Panc1 (cell line): ENCODE results near the gene ASB1.

Source experiments
- TF ChIP-seq, protein P1 (sequence below): fragments of 450-650 bp; IDR thresholded peaks from 2 replicates; pipeline ENCODE4 v1.5.1; 2017; ENCODE audit warnings: mild to moderate bottlenecking
- TF ChIP-seq, protein P2 (sequence below), 2 experiments: IDR thresholded peaks; 2 replicates each; pipeline ENCODE4 v1.6.1; 2011 to 2012; ENCODE audit warnings: low read depth in 2 of 2, control low read depth in 1 of 2, low read length in 1 of 2, mild to moderate bottlenecking in 1 of 2, moderate library complexity in 1 of 2; ENCODE audit not compliant: insufficient read depth in 1 of 2

DNA sequence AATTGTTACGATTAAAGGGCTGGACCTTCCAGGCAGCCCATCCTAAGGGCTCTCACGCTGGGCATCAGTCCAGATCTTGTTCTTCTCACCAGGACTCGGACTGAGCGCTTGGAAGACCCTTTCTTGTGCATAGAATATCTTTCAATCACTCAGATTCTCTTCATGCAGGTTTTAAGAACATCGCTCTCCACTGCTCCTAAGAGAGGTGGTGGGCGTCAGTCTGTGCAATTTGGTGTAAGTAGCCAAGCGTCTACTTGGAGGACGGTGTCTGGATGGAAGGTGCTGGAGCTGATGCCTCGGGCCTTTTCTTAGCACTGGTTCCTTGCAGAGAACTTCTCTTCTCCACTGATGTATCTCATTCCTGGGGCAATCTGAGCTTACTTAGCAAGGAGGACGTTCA, 68.7 kb downstream of the ASB1 start:
- TF ChIP-seq, protein P1, sequence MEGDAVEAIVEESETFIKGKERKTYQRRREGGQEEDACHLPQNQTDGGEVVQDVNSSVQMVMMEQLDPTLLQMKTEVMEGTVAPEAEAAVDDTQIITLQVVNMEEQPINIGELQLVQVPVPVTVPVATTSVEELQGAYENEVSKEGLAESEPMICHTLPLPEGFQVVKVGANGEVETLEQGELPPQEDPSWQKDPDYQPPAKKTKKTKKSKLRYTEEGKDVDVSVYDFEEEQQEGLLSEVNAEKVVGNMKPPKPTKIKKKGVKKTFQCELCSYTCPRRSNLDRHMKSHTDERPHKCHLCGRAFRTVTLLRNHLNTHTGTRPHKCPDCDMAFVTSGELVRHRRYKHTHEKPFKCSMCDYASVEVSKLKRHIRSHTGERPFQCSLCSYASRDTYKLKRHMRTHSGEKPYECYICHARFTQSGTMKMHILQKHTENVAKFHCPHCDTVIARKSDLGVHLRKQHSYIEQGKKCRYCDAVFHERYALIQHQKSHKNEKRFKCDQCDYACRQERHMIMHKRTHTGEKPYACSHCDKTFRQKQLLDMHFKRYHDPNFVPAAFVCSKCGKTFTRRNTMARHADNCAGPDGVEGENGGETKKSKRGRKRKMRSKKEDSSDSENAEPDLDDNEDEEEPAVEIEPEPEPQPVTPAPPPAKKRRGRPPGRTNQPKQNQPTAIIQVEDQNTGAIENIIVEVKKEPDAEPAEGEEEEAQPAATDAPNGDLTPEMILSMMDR: no peak
- TF ChIP-seq, protein P2, sequence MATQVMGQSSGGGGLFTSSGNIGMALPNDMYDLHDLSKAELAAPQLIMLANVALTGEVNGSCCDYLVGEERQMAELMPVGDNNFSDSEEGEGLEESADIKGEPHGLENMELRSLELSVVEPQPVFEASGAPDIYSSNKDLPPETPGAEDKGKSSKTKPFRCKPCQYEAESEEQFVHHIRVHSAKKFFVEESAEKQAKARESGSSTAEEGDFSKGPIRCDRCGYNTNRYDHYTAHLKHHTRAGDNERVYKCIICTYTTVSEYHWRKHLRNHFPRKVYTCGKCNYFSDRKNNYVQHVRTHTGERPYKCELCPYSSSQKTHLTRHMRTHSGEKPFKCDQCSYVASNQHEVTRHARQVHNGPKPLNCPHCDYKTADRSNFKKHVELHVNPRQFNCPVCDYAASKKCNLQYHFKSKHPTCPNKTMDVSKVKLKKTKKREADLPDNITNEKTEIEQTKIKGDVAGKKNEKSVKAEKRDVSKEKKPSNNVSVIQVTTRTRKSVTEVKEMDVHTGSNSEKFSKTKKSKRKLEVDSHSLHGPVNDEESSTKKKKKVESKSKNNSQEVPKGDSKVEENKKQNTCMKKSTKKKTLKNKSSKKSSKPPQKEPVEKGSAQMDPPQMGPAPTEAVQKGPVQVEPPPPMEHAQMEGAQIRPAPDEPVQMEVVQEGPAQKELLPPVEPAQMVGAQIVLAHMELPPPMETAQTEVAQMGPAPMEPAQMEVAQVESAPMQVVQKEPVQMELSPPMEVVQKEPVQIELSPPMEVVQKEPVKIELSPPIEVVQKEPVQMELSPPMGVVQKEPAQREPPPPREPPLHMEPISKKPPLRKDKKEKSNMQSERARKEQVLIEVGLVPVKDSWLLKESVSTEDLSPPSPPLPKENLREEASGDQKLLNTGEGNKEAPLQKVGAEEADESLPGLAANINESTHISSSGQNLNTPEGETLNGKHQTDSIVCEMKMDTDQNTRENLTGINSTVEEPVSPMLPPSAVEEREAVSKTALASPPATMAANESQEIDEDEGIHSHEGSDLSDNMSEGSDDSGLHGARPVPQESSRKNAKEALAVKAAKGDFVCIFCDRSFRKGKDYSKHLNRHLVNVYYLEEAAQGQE (IDR thresholded peaks at IDR 0.05; ENCODE audit: insufficient read depth in 1 of 2, low read depth in 2 of 2, low read length in 1 of 2): no peak
